ENCODE results near the gene SPTB. TPM values are rescaled to one million over a fixed set of nuclear protein-coding genes. Genes with fewer than 3 reads are reported as not detected.

SPTB gene
- total and polyA plus RNA-seq, 7 donors, result 0.49 to 2.9 (median 1.3) TPM; not detected in 1

- Histone ChIP-seq H3K27me3 (no peaks in the 10 kb centered on the region), H3K27ac (peak overlapping the region; percentile 86 to 95 (median 92)), H3K9me3 (no peaks in the 10 kb centered on the region), H3K4me3 (peak overlapping the region; percentile 2 to 90 (median 82)), H3K36me3 (no peaks in the 10 kb centered on the region), H3K4me1 (peaks cover 0 to 77% (median 74%) of the 10 kb centered on the region in 4 donors)
- intact Hi-C loops (cut with DNase I), result loop anchor here (5.0 kb wide), 1 partner anchor 204 kb away; the partner anchor contains the start of genes ZBTB1 and ZBTB25
- WGBS, 2 donors, result 30 to 60% methylated on average over 14 of the region's 14 CpGs
- no peak for TF ChIP-seq POLR2A (IDR thresholded peaks at IDR 0.05)
- TF ChIP-seq POLR2AphosphoS5 (IDR thresholded peaks at IDR 0.05), result no peak
- no peak for TF ChIP-seq CTCF (IDR thresholded peaks at IDR 0.05)
- TF ChIP-seq EP300 (IDR thresholded peaks at IDR 0.05), result no peak
- DNase-seq, result peak; percentile 71
Measured at GRCh38 chr14:64706593-64707193, 173.0 kb downstream of the SPTB start.

- TF ChIP-seq EP300 (IDR thresholded peaks at IDR 0.05) (no peak), POLR2A (IDR thresholded peaks at IDR 0.05) (no peak), CTCF (IDR thresholded peaks at IDR 0.05) (no peak), POLR2AphosphoS5 (IDR thresholded peaks at IDR 0.05) (no peak)
- Histone ChIP-seq H3K4me1 (peaks cover 0 to 71% (median 68%) of the 10 kb centered on the region in 4 donors), H3K27me3 (no peaks in the 10 kb centered on the region), H3K36me3 (no peaks in the 10 kb centered on the region), H3K4me3 (peak overlapping the region; percentile 80 to 90 (median 82)), H3K9me3 (no peaks in the 10 kb centered on the region), H3K27ac (peak overlapping the region; percentile 86 to 95 (median 92))
- intact Hi-C loops (cut with DNase I), result loop anchor here (5.0 kb wide), 1 partner anchor 204 kb away; the partner anchor contains the start of genes ZBTB1 and ZBTB25
- DNase-seq, result peak; percentile 62
- WGBS, 2 donors, result 36 to 48% methylated on average over 4 of the region's 4 CpGs
Measured at GRCh38 chr14:64706119-64706592, 173.6 kb downstream of the SPTB start.

- 5 to 9% methylated on average over 18 of the region's 18 CpGs for whole genome bisulfite sequencing, 2 donors
- no peaks in the 10 kb centered on the region for H3K36me3 ChIP-seq
- no peaks in the 10 kb centered on the region for H3K9me3 ChIP-seq
- peak overlapping the region; percentile 80 to 90 (median 82) for H3K4me3 ChIP-seq
- peak; percentile 80 for DNase-seq
- H3K27ac ChIP-seq, result peak overlapping the region; percentile 86 to 95 (median 92)
- TF ChIP-seq EP300 (IDR thresholded peaks at IDR 0.05) (no peak), POLR2A (IDR thresholded peaks at IDR 0.05) (peak in 1 of 2 donors; percentile 29), POLR2AphosphoS5 (IDR thresholded peaks at IDR 0.05) (peak; percentile 21 to 81 (median 46))
- intact Hi-C loops (cut with DNase I), result loop anchor here (5.0 kb wide), 1 partner anchor 203 kb away; the partner anchor contains the start of genes ZBTB1 and ZBTB25
- H3K27me3 ChIP-seq, result no peaks in the 10 kb centered on the region
- H3K4me1 ChIP-seq, result peaks cover 0 to 65% (median 62%) of the 10 kb centered on the region in 4 donors
Measured at GRCh38 chr14:64705381-64706118, 174.2 kb downstream of the SPTB start.

GRCh38 chr14:64704743-64705380 lies 174.8 kb downstream of the SPTB start:
- Histone ChIP-seq H3K27ac (peak overlapping the region; percentile 86 to 95 (median 92)), H3K4me3 (peak overlapping the region; percentile 80 to 90 (median 82)), H3K9me3 (no peaks in the 10 kb centered on the region), H3K4me1 (peaks cover 0 to 58% (median 56%) of the 10 kb centered on the region in 4 donors), H3K36me3 (no peaks in the 10 kb centered on the region), H3K27me3 (no peaks in the 10 kb centered on the region)
- intact Hi-C loops (cut with DNase I), result loop anchor here (5.0 kb wide), 1 partner anchor 203 kb away; the partner anchor contains the start of genes ZBTB1 and ZBTB25
- WGBS, 2 donors, result 1 to 2% methylated on average over 51 of the region's 51 CpGs
- peak; percentile 72 for DNase-seq
- TF ChIP-seq POLR2AphosphoS5 (IDR thresholded peaks at IDR 0.05), result no peak
- TF ChIP-seq CTCF (IDR thresholded peaks at IDR 0.05), result no peak
- TF ChIP-seq EP300 (IDR thresholded peaks at IDR 0.05), result no peak
- no peak for TF ChIP-seq POLR2A (IDR thresholded peaks at IDR 0.05)

Measured in sigmoid colon (tissue), 7 donors.